HPDE6-E6E7 (cell line): ENCODE measurements around the gene MAST2.
"Not testable (repeated sequence)": the region's sequence is repeated elsewhere in the genome, so short reads cannot be mapped to it uniquely, and the experiment has no call there.

Source experiments
- DNase-seq: peaks from one replicate; pipeline ENCODE4 v3.0.0; 2011; ENCODE audit warnings: missing footprints; ENCODE audit errors: extremely low spot score

Gene MAST2

DNA sequence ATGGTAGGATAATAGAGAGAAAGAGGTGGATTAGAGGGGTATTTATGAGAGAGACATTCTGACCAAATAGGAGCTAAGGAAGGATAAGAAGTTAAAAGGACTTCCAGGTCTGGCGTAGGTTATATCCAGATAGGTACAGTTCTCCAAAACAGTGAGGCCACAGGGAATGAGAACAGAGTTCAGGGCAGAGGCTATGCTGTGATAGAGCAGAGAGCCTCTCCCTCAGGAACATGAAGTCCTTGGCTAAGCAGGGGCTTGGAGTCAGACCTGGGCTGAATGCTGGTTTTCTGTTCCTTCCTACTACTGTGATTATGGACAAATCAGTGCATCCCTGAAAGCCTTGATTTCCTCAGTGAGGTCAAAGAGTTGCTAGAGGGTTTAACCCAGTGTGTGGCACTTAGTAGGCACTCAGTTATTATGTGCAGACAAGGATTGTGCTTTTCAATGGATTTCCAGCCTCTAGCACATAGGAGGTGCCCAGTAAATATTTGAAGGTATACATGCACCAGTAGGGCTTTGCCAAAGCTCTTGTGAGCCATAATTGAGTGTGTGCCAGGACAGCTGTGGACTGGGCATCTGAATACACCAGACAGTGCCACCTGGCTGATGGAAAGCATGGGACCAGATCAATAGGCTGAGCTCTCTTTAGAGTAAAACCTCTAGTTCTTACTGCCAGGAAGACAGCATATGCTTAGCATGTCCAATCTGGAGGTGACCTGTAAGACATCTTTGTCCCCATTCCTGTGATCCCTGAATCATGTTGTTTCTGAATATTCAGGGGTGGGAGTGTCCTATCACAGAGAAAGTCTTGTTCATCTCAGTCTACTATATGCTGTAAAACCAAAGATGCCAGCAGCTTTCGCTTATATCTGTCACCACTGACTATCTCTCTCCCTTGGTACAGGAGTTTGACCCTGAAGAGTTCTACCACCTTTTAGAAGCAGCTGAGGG lies 217.9 kb downstream of the MAST2 start:
- DNase-seq: no peak

DNA sequence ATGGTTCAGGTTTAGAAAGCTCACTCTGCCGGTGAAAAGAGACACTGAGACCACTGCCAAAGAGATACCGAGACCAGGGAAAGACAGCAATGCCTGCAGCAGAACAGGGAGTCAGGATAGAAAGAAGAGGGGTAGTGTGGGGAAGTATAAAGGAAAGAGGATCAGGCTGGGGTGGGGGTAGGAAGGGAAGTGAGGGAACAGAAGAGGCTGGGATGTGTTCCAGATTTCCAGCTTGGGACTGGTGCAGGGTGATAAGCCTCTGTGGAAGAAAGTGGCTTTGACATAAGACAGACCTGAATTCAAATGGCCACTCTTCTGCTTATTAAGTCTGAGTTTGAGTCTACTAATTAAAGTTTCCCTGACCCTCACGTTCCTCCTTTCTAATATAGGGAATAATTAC lies 223.1 kb downstream of the MAST2 start:
- DNase-seq: no peak

DNA sequence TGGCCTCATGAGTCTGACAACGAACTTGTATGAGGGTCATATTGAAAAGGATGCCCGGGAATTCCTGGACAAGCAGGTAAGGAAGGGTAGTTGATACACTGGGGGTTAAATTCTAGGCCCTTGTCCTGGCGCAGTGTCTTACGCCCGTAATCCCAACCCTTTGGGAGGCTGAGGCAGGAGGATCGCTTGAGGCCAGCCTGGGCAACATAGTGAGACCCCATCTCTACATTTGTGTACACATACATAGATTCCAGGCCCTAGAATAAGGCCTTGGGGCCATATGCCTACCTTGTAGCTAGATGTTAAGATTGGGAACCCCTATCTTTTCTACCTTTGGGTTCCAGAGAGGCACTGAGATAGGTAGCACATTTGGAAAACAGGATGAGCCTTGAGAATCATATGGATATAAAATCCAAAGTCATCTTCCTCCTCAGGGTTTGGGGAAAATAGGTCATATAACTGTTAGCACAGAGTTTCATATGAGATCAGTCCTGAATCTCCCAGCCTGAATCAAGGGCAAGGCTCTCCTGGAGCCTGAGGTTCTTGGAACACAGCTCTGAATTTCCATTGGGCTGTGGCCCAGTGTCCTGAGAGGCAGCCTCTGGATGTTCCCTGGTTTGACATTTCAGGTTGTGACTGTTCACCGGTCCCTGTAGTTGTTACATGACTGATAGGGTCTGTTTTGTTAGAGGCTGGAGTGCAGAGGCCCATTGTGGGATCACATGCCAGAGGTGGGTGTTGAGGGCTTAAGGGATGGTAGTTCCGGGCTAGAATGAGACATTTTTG lies 224.6 kb downstream of the MAST2 start:
- no peak for DNase-seq

DNA sequence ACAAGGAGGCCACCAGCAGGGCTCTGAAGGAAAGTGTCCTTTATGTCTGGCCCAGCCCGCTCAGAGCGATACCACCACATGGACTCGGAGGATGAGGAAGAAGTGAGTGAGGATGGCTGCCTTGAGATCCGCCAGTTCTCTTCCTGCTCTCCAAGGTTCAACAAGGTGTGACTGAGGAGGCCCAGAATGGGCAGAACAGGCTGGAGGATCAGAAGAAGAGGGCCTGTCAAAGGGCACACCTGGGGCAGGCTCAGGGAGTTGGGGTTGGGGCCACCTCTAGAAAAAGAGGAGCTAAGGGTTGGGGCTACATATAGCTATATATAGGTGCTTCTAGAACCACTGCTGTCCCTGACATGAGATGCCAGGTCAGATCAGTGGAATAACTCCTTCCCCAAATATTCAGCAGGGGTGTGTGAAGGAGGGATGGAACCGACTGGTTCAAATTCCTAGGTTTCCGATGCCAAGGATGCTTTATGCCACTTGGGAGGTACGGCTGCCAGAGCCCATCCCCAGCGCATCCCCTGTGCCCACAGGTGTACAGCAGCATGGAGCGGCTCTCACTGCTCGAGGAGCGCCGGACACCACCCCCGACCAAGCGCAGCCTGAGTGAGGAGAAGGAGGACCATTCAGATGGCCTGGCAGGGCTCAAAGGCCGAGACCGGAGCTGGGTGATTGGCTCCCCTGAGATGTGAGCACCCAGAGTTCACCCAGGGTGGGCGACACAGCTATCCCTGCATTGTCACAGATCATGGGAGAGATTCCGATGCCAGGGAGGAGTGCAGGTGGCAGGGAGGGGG lies 226.9 kb downstream of the MAST2 start:
- DNase-seq: no peak

DNA sequence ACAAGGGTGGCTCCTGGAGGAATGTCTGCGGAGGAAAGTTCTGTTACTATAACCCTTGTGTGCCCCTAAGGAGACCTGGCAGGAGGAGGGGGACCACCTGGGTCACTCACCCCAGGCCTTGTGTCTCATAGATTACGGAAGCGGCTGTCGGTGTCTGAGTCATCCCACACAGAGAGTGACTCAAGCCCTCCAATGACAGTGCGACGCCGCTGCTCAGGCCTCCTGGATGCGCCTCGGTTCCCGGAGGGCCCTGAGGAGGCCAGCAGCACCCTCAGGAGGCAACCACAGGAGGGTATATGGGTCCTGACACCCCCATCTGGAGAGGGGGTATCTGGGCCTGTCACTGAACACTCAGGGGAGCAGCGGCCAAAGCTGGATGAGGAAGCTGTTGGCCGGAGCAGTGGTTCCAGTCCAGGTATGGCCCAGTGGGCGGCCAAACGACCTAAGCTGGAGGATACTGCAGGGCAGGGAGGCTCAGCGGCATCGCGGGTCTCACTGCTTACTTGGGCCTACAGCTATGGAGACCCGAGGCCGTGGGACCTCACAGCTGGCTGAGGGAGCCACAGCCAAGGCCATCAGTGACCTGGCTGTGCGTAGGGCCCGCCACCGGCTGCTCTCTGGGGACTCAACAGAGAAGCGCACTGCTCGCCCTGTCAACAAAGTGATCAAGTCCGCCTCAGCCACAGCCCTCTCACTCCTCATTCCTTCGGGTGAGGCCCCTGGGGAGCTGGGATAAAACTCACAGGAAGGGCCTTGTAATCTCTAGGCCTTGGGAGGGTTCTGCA lies 227.7 kb downstream of the MAST2 start:
- no peak for DNase-seq

DNA sequence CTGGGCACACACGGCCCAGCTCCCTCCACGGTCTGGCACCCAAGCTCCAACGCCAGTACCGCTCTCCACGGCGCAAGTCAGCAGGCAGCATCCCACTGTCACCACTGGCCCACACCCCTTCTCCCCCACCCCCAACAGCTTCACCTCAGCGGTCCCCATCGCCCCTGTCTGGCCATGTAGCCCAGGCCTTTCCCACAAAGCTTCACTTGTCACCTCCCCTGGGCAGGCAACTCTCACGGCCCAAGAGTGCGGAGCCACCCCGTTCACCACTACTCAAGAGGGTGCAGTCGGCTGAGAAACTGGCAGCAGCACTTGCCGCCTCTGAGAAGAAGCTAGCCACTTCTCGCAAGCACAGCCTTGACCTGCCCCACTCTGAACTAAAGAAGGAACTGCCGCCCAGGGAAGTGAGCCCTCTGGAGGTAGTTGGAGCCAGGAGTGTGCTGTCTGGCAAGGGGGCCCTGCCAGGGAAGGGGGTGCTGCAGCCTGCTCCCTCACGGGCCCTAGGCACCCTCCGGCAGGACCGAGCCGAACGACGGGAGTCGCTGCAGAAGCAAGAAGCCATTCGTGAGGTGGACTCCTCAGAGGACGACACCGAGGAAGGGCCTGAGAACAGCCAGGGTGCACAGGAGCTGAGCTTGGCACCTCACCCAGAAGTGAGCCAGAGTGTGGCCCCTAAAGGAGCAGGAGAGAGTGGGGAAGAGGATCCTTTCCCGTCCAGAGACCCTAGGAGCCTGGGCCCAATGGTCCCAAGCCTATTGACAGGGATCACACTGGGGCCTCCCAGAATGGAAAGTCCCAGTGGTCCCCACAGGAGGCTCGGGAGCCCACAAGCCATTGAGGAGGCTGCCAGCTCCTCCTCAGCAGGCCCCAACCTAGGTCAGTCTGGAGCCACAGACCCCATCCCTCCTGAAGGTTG lies 231.4 kb downstream of the MAST2 start:
- DNase-seq: no peak

DNA sequence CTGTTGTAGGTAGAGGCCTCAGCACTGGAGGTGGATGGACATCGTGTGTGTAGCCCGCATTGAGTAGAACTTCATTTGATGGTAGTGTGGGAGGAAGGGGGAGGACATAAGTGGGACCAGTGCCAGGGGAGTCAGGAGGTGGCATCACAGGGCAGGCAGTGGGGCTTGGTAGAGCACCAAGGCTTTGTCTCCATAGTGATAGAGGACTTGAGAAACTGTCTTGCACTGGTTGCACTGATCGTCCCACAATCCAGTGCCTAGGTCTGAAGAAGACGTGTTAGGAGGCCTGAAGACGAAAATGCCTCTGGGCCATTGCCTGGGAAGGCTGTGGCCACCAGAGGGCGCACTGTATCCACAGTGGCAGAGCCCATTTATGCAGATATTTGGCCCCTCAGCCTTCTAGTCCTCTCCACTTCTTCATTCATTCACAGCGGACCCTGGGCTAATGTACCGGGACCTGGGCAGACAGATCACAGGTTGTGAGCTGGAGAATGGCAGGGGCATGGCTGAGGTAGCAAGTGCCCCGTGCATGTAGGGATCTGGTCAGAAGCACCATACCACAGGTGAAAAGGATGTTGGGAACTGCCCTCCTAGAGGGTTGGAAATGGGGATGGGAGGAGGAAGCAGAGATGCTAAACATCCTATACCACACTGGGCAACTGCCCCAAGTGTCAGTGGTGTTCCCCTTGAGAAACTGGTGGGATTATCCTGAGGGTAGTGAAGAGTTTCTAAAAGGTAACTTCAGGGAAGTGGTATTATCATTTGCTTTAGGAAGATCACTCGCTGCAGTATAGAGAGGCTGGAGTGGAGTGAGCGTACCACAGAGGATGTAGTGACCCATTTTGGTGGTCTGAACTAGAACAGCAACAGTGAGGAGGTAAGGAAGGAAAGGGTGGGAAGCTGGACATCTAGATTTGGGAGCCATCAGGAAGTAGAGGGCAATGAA lies 233.8 kb downstream of the MAST2 start:
- peak; percentile 60 for DNase-seq

DNA sequence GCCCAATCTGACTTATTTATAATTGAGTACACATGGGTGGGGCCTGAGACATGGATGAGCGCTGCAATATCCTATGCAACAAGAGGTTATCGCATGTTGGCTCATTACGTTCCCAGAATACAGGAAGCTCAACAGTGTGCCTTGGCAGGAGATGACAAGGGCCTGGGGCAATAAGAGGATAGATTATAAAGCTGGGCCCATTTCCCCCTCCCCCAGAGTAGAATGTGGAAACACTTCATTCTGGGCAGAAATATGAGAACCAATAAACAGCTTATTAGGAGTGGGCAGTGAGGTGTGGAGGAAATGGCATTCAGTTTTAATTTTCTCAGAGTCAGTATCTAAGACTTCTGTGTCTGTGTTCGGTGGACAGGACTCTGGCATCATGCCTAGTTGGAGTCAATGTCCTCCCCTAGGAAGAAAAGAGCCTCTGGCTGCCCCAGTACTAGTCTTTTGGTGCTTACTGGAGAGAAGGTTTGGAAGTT lies 236.2 kb downstream of the MAST2 start:
- DNase-seq: no peak

DNA sequence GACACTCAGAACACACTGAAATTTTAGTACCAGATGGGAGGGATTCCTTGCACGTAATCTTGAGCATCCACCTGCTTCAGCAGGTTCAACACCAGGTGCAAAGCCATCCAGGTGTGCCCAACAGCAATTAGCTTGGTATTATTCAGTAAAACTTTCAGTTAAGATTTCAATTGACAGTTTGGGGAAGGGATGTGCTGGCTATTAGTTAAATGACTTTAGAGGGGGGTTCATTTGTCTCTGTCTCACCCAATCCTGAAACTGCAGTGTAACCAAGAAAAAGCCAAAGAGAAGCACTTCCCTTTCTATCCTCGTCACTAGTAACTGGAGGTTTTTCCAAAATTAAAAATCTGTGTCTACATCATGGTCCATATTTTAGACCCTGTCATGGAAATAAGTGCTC lies 238.1 kb downstream of the MAST2 start:
- no peak for DNase-seq

DNA sequence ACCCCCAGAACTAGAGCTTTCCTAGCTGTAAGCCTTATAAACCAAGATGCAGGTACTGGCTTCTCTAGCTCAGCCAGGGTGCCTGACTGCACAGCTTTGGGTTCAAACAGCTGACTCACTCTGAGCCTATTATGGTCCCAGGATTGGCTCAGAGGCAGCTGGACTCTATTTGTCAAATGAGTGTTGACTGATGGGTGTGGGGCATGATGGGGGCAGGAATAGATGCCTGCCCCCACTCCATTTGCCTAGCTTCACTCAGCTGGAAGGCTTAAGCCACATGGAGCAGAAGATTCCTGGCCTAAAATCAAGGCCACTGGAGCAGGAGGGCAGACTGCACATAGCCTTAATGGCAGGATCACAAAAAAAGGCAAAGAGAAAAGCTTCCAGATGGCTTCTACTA lies 238.6 kb downstream of the MAST2 start:
- DNase-seq: no peak

DNA sequence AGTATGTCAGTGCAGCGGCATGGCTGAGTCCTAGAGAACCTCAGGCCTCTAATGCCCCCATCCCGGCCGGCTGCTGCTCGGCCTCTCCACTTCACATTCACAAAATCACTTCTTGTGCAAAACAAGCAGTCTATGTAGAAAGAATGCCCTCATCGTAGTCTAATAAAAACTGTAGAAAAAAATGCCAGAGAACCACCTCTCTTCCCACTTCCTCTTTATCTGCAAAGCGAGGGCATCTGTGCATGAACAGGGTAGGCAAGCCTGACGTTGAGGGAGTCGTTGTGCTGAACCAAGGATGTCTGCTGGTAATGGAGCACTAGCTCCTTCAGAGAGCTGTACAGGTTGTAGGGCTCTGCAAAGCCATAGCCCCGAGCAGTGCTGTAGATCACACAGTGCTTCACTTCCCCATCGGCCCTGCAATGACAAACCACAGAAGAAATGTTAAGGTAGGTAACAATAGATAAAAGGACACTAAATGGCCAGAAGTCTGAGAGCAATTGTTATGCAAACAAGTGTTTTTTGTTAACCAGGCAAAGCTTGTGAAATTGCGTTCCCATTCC lies 240.1 kb downstream of the MAST2 start:
- no peak for DNase-seq

DNA sequence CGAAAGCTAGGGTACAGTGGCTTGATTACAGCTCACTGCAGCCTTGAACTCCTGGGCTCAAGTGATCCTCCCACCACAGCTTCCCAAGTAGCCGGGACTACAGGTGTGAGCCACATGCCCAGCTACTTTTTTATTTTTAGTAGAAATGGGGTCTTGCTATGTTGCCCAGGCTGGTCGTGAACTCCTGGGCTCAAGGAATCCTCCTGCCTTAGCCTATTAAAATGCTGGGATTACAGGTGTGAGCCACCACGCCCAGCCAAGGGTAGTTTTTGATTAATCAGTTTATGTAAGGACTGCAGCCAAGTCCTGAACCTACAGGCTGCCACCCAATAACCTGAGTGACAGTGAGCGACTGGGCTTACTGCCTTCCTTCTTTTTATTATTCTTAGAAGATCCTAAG lies 240.7 kb downstream of the MAST2 start:
- no peak for DNase-seq

DNA sequence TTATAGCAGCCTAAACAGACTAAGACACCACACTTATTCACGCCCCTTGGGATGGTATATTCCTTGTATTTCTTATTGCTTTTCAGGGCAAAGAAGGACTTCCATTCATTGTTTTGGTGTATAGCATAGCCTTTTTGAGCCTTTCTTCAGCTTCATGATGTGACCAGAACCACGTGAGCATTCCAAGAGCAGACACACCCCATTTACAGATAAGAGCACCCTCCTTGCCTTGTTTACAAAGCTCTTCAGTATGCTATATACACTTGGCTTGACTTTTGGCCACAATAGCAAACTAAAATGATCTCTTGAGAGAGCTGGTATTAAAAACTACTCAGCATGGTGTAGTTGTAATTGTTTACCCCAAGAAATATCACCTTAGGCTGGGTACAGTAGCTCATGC lies 250.3 kb downstream of the MAST2 start:
- DNase-seq: no peak

DNA sequence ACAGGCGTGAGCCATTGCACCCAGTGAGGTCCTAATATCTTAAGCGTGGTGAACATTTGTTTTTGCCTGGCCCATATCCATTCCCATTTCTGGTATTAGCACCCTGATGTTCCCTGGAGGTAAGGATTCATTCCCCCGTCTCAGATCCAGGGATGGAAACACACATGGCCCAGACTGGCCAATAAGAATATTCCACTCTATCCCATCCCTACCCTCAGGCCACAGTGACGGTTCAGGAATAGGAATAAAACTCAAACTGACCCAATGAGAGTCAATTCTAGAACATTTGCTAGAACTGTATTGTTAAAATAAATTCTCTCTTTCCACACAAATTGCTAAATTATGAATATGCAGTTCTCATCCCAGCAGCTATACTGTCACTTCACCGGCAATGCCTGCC lies 252.9 kb downstream of the MAST2 start:
- DNase-seq: no peak

DNA sequence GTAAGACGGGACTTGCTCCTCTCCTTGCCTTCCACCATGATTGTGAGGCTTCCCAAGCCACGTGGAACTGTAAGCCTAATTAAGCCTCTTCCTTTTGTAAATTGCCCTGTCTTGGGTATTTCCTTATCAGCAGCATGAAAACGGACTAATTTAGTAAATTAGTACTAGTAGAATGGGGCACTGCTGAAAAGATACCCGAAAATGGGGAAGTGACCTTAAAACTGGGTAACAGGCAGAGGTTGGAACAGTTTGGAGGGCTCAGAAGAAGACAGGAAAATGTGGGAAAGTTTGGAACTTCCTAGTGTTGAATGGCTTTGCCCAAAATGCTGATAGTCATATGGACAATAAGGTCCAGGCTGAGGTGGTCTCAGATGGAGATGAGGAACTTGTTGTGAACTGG lies 253.8 kb downstream of the MAST2 start:
- not testable (repeated sequence) for DNase-seq

DNA sequence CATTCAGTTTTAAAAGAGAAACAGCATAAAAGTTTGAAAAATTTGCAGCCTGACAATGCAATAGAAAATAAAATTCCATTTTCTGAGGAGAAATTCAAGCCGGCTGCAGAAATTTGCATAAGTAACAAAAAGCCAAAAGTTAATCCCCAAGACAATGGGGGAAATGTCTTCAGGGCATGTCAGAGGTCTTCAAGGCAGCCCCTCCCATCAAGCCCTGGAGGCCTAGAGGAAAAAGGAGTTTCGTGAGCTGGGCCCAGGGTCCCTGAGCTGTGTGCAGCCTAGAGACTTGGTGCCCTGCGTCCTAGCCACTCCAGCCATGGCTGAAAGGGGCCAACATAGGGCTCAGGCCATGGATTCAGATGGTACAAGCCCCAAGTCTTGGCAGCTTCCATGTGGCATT lies 254.4 kb downstream of the MAST2 start:
- no peak for DNase-seq

DNA sequence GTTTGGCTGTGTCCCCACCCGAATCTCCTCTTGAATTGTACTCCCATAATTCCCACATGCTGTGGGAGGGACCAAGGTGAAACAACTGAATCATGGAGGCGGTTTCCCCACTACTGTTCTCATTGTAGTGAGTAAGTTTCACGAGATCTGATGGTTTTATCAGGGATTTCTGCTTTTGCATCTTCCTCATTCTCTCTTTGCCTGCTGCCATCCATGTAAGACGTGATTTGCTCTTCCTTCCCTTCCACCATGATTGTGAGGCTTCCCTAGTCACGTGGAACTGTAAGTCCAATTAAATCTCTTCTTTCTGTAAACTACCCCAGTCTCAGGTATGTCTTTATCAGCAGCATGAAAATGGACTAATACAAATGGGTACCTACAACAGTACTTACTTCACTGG lies 255.5 kb downstream of the MAST2 start:
- no peak for DNase-seq

DNA sequence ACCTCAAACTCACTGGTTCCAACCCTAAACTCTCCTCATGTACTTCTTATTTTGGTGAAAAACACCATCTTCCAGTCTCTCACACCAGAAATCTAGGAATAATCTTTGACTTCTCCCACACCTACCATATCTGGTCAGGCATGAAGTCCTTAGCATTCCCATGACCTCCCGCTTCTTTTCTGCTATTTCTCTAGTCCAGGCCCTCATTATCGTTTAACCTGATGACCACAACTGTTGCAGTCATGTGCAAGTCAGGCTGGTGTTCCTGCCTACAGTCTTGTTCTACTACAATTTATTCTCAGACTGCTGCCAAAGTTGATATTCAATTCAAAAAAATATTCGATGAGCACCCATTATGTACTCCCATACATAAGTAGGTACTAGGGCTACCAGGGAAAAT lies 257.7 kb downstream of the MAST2 start:
- DNase-seq: no peak
